GM19467 (cell line): ENCODE results near the gene DUSP8.

Experiments used
- ATAC-seq: cut with Tn5 transposase; IDR thresholded peaks from one replicate; pipeline ENCODE4 v1.9.1; 2021; ENCODE audit warnings: mild to moderate bottlenecking, moderate library complexity; ENCODE audit not compliant: unreplicated experiment

DUSP8 gene

DNA sequence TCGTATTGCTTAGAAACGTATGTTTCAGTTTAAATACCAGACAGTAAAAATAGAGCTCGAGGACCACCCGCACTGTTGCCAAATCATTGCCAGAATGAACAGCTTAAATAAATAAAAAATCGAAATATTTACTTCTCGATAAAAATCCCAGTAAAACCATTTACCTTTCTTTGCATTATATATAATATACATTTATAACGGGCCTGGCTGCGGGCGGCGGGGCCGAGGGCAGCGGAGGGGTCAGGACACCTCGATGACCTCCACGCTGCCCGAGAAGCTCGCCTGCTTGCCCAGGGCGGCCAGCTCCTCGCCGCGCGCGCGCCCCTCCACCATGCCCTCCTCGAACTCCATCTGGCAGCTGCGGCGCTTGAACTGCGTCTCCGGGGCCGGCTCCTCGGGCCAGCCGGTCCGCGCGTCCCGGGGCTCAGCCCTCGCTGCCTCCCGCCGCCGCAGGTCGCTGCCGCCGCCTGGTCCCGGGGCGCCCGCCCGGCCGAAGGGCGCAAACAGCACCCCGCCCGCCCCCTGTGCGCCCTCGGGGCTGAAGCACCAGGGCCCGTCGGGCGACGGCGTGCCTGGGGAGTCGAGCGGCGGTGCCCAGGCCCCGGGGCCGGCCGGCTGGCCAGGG lies 15.7 kb downstream of the DUSP8 start:
- no peak for ATAC-seq

GRCh38 chr11:1555713-1556153 lies 16.3 kb downstream of the DUSP8 start:
- no peak for ATAC-seq

DNA sequence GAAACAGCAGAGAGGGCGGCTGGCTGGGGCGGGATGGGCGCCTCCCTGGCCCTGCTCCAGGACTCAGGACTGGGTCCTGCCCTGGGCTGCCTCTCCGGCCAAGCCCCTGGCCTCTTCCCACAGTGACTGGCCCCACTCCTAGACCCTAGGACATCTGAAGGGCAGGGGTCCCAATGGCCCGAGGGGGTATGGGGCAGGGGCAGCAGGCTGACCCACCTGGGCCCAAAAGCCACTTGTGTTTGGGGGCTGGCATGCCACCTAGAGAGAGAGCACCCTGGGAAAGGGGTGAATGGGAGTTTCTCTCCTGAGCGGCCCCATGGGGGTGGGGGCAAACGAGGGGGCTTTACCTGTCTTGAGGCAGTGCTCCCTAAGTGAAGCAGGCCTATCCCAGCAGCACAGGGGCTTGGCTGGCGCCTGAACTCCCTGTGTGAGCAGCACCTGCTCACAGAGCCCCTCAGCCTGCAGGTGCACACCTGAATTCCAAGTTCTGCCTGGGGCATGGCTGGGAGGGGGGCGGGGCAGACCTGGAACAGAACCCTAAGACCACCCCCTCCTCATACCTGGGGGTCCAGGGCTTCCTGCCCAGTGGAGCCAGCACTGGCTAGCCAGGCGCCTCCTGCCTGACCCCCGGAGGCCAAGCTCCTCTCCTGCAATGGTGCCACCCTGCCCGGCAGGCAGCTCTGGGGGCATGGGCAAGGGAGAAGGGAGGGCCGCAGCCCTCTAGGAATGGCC lies 16.9 kb downstream of the DUSP8 start:
- ATAC-seq, result no peak

- no peak for ATAC-seq
Observed at GRCh38 chr11:1553808-1554594, 18.1 kb downstream of the DUSP8 start.

DNA sequence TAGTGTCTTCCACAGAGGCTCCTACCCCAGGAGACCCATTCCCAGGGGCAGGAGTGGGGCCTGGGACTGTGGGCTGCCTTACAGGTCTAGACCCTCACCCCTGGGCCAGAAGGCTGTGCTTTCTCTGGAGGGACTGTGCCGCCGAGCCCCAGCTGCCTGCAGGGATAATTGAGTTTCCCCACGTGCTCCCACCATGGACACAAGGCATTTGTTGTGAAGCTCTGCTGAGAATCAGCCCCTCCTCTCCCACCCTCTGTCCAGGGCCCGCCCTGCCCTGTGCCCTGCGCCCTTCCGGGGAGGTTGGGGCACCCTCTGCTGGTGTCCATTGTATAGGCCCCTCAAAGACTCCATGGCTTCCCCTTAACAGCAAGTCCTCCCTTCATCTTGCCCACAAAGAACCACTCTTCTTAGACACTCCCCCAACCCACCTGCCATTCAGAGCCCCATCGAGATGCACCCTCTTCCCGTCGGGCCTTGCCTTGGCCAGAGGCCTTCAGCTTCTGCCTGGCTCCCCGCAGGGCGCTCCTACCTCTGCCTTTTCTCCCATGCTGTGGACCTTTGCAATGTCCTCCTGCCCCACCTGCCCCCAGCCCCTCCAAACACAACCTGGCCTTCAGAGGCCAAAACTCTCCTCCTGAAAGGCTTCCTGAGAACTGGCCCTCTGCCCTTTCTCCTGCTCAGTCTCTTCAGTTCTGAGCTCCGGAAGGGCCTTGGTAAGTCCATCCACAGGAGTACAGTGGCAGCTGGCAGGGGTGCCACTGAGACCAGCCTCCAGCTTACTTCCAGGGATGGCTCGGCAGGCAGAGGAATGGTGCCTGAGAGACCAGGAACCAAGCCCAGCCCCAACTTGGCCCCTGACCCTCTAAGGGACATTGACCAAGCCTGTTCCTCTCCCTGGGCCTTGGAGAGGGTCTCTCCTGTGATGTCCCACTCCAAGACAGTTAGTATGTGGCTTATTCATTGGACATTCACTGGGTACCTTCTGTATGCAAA lies 22.4 kb downstream of the DUSP8 start:
- ATAC-seq, result no peak

GRCh38 chr11:1548221-1549070 lies 23.6 kb downstream of the DUSP8 start:
- no peak for ATAC-seq

DNA sequence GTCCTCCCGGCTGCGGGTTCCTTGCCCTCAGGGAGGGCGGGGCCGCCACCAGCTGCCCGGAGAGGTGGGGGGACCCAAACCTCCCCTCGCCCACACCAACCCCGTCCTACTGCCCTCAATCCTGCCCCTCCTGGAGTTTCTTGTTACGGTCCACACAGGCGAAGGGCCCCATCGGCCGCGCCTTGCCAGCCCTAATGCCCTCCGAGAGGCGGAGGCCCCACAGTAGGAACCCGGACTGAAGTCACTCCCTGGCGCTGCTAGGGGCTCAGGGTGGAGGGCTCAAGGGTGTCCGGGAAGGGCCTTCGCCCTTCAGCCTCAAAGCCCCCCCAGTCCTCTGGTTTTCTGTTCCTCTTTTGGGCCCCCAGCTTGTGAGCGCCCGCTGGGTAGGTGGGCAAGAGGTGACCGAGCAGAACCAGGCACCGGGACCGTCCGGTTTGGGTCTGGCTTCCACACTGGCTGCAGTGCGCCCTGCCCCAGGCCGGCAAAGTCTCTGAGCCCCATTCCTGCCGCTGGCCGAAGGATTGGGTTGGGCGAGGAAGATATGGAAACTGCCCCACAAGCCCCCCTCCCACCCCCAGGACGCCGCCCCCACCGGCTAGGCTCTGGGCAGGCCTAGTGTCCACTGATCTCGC lies 24.5 kb downstream of the DUSP8 start:
- ATAC-seq, result no peak

- no peak for ATAC-seq
Observed at GRCh38 chr11:1546536-1547466, 25.3 kb downstream of the DUSP8 start.

DNA sequence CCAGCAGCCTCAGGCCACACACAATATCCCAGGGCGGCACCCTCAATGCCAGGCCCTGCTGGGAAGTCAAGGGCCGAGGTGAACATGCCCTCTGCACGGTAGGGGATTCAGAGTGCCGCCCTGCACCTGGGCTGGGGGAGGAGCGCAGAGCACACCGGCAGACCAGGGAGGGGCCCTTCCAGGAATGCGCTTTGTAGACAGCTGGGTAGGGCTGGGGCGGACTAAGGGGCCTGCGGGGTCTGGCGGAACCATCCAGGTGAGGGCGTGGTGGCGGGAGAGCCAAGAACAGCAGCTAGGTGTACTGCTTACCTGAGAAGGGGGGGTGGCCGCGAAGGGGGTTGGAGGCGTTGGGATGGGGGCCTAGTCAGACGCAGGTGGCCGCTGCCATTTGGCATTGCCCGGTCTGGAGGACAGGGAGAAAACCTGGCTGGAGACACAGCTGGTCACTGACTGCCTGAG lies 26.0 kb downstream of the DUSP8 start:
- ATAC-seq, result no peak

DNA sequence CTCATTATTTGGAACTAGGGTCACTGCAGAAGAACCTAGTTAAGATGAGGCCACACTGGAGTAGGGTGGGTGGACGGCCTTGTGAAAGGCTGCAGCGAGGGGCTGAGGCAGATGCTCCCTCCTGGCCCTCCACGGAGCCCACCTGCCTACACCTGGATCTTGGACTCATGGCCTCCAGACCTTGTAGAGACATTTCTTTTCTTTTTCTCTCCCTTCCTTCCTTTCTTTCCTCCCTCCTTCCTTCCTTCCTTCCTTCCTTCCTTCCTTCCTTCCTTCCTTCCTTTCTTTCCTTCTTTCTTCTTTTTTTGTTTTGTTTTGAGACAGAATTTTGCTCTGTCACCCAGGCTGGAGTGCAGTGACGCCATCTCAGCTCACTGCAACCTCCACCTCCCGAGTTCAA lies 26.6 kb downstream of the DUSP8 start:
- ATAC-seq, result no peak

GRCh38 chr11:1544536-1544935 lies 27.5 kb downstream of the DUSP8 start:
- ATAC-seq, result no peak

- ATAC-seq, result no peak
Observed at GRCh38 chr11:1543606-1544263, 28.3 kb downstream of the DUSP8 start.

DNA sequence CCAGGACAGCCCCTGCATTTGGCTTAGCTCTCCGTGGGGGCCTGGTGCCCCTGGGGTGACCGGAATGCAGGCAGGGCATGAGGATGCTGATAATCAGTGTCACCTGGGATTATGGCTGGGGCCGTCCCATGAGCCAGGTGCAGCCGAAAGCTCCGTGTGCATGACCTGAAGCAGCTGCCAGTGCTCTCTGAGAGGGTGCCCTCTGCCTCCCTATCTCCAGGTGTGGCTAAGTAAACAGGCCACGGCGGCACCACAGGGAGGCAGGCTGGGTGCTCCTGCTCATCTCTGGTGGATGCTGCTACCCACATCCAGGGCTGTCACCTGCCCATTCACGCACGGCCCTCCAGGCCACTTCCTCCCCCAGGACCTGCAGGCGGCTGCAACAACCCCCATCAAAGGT lies 29.8 kb downstream of the DUSP8 start:
- ATAC-seq, result no peak

- ATAC-seq, result no peak
Observed at GRCh38 chr11:1541474-1542204, 30.4 kb downstream of the DUSP8 start.

GRCh38 chr11:1540074-1540473 lies 32.0 kb downstream of the DUSP8 start:
- ATAC-seq, result no peak

- ATAC-seq, result no peak
Observed at GRCh38 chr11:1538153-1538552, 33.9 kb downstream of the DUSP8 start.
